HG02970 (cell line): ENCODE data around the gene MTX3.

Source experiments
- ATAC-seq: cut with Tn5 transposase; IDR thresholded peaks from one replicate; pipeline ENCODE4 v1.9.1; 2021; ENCODE audit warnings: mild to moderate bottlenecking, moderate library complexity, moderate number of reproducible peaks; ENCODE audit not compliant: unreplicated experiment, low FRiP score

The MTX3 gene

GRCh38 chr5:79936646-79937216 is 54.3 kb downstream of the MTX3 start:
- no peak for ATAC-seq

GRCh38 chr5:79936002-79936645 is 54.9 kb downstream of the MTX3 start:
- no peak for ATAC-seq

GRCh38 chr5:79934681-79935080 is 56.4 kb downstream of the MTX3 start:
- no peak for ATAC-seq

- ATAC-seq: no peak
Measured at GRCh38 chr5:79932510-79933504, 58.3 kb downstream of the MTX3 start.

GRCh38 chr5:79931866-79932265 is 59.2 kb downstream of the MTX3 start:
- ATAC-seq: no peak

- no peak for ATAC-seq
Measured at GRCh38 chr5:79931409-79931808, 59.7 kb downstream of the MTX3 start.

- ATAC-seq: no peak
Measured at GRCh38 chr5:79929095-79929494, 62.0 kb downstream of the MTX3 start.
